ENCODE results near the gene LYST. TPM values are rescaled to one million over a fixed set of nuclear protein-coding genes. Genes with fewer than 3 reads are reported as not detected.

LYST gene
- polyA plus RNA-seq, 1 of the 3 experiments (the other 2 are of a cell fraction) = 3.9 TPM

DNA sequence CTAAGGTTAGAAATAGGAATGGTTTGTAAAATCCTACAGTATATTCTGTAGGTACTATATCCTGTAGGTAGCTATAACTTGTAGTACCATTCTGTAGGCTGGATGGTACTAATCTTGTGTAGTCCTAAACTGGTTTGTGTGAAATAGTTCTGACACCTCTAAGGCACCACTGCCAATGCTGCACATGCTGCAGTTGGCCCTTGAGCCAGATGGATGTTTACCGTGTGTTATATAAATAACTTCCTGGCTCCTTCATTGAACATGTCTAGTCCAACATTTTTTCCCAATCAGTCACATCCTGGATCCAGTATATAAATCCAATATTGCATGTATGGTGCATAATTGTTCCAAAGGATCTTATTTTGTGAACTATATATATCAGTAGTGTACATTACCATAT is 127.6 kb downstream of the LYST start (continued):
- TF ChIP-seq NRF1 (IDR thresholded peaks at IDR 0.05; ENCODE audit: low read depth, low read length) = no peak
- TF ChIP-seq, protein P1, sequence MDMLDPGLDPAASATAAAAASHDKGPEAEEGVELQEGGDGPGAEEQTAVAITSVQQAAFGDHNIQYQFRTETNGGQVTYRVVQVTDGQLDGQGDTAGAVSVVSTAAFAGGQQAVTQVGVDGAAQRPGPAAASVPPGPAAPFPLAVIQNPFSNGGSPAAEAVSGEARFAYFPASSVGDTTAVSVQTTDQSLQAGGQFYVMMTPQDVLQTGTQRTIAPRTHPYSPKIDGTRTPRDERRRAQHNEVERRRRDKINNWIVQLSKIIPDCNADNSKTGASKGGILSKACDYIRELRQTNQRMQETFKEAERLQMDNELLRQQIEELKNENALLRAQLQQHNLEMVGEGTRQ (IDR thresholded peaks at IDR 0.05; ENCODE audit: borderline replicate concordance, low read depth, low read length) = no peak
- TF ChIP-seq, protein P2, sequence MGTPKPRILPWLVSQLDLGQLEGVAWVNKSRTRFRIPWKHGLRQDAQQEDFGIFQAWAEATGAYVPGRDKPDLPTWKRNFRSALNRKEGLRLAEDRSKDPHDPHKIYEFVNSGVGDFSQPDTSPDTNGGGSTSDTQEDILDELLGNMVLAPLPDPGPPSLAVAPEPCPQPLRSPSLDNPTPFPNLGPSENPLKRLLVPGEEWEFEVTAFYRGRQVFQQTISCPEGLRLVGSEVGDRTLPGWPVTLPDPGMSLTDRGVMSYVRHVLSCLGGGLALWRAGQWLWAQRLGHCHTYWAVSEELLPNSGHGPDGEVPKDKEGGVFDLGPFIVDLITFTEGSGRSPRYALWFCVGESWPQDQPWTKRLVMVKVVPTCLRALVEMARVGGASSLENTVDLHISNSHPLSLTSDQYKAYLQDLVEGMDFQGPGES (IDR thresholded peaks at IDR 0.05; ENCODE audit: low read depth, low read length) = no peak

DNA sequence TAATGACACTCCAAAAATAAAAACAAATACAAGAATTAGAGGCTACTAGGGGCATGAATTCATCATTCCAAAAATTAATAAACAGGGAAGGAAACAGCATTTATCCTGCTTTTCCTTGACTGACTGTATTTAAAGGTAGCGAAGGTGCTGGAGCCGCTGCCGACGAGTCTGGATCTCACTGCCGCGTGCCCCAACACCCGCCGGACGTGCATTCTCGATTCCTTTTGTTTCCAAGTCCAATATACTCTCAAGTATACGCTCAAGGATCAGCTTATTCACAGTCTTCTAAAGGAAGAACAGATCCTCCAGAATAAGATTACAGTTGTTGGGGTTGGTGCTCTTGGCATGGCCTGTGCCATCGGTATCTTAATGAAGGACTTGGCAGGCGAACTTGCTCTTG is 129.0 kb downstream of the LYST start:
- no peak overlapping the region for H3K4me3 ChIP-seq (ENCODE audit: low read depth in 2 of 2, low read length in 1 of 2)
- peaks cover 6 to 14% of the 10 kb centered on the region in 2 experiments for H3K36me3 ChIP-seq (replicated peaks in 1 of 2; ENCODE audit: control insufficient read depth in 1 of 2, insufficient read depth in 2 of 2, low read length in 1 of 2)
- ChIA-PET POLR2A (no interaction called here), CTCF (no interaction called here)
- H3K4me1 ChIP-seq (ENCODE audit: control insufficient read depth in 1 of 2, insufficient read depth in 2 of 2, low read depth in 1 of 2, low read length in 1 of 2) = peaks cover 9 to 28% of the 10 kb centered on the region in 2 experiments; a peak in 2 of 4 replicates
- no peak overlapping the region for H3K9ac ChIP-seq
- no peaks in the 10 kb centered on the region for H3K9me3 ChIP-seq
- no peaks in the 10 kb centered on the region for H3K9me2 ChIP-seq
- TF ChIP-seq FOSL2 (IDR thresholded peaks at IDR 0.05; ENCODE audit: borderline replicate concordance, low read depth) (no peak), RFX5 (IDR thresholded peaks at IDR 0.05; ENCODE audit: low read length) (no peak), NRF1 (IDR thresholded peaks at IDR 0.05; ENCODE audit: low read depth, low read length) (no peak), EZH2phosphoT487 (IDR thresholded peaks at IDR 0.05; ENCODE audit: borderline replicate concordance, low read depth) (no peak), GABPA (IDR thresholded peaks at IDR 0.05; ENCODE audit: low read depth) (no peak), MEF2A (IDR thresholded peaks at IDR 0.05; ENCODE audit: borderline replicate concordance, low read depth) (no peak), NFIC (IDR thresholded peaks at IDR 0.05; ENCODE audit: borderline replicate concordance) (no peak), MXI1 (IDR thresholded peaks at IDR 0.05; ENCODE audit: low read depth, low read length) (no peak)
- TF ChIP-seq, protein P2 (IDR thresholded peaks at IDR 0.05; ENCODE audit: low read depth, low read length) = no peak
- TF ChIP-seq, protein P3, sequence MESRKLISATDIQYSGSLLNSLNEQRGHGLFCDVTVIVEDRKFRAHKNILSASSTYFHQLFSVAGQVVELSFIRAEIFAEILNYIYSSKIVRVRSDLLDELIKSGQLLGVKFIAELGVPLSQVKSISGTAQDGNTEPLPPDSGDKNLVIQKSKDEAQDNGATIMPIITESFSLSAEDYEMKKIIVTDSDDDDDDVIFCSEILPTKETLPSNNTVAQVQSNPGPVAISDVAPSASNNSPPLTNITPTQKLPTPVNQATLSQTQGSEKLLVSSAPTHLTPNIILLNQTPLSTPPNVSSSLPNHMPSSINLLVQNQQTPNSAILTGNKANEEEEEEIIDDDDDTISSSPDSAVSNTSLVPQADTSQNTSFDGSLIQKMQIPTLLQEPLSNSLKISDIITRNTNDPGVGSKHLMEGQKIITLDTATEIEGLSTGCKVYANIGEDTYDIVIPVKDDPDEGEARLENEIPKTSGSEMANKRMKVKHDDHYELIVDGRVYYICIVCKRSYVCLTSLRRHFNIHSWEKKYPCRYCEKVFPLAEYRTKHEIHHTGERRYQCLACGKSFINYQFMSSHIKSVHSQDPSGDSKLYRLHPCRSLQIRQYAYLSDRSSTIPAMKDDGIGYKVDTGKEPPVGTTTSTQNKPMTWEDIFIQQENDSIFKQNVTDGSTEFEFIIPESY (IDR thresholded peaks at IDR 0.05; ENCODE audit: borderline replicate concordance, low read depth) = no peak
- H3K27ac ChIP-seq (ENCODE audit: low read depth in 2 of 2, low read length in 1 of 2) = no peak overlapping the region
- no peaks in the 10 kb centered on the region for H4K20me1 ChIP-seq (ENCODE audit: insufficient read depth)
- H3F3A ChIP-seq (replicated peaks; ENCODE audit: insufficient read depth) = peaks cover 19% of the 10 kb centered on the region
- no peaks in the 10 kb centered on the region for H3K79me2 ChIP-seq (ENCODE audit: insufficient read depth)
- 97% methylated on average over 13 of the region's 13 CpGs for WGBS (ENCODE audit: low lambda C conversion rate)
- no peak for DNase-seq
- H2AFZ ChIP-seq (ENCODE audit: low read depth) = no peak overlapping the region
- H3K4me2 ChIP-seq = no peak overlapping the region
- H3K27me3 ChIP-seq (ENCODE audit: insufficient read depth) = no peaks in the 10 kb centered on the region
